HG02759 (cell line): Measurements from ENCODE around the gene PRR36.

ENCODE experiments used
- ATAC-seq: cut with Tn5 transposase; IDR thresholded peaks from one replicate; pipeline ENCODE4 v1.9.1; 2021; ENCODE audit warnings: mild to moderate bottlenecking, moderate library complexity; ENCODE audit not compliant: unreplicated experiment

Gene PRR36

DNA sequence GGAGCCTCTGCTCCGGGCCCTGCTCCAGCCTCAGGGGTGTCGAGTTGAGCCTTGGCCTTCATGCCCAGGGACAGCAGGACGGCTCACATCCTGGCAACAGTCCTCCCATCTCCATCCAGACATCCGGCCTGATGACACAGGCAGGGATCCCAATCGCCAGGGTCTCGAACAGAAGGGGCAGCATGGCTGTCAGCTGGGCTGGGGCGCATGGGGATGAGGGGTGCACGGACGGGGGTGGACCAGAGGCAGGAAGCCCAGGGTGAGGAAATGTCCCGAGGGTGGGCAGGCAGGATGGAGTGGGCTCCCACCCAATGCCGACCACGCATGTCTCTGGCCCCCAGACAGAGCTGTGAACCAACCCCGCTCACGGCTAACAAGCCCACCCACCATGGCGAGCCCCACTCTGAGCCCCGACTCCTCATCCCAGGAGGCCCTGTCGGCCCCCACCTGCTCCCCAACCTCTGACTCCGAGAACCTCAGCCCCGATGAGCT is 28.0 kb downstream of the PRR36 start:
- ATAC-seq = no peak

DNA sequence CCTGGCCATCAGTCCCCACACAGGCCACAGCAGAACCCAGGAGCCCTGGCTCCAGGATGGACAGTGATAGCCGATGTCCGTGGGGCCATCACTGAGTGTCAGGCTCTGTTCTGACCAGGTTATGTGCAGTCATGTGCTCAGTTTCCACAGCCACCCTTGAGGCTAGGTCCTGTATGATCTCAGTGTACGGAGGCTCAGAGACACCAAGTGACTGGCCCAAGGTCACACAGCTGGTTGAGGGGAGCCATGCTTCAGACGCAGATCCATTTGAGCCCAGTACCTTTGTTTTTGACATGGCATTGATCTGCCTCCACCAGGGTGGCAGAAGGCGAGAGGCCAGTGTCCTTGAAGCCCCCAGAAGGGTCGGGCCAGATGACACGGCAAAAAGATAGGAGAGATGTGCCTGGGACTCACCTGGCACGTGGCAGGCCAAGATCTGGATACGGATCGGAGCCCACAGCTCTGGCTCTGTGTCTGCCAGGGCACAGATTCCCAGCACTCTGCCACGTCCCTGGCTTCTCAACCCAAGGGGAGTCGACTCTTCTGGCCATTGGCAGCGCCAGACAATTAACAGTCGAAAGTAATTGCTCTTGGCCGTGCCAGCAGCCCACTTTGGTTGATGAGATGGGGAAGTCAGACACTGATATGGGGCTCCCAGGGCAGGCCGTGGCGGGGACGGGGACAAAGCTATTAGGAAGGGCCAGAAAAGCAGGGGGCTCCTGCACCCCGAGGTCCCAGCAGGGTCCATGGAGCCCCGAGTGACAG is 28.6 kb downstream of the PRR36 start:
- ATAC-seq = no peak

GRCh38 chr19:7844951-7845350 is 29.2 kb downstream of the PRR36 start:
- ATAC-seq = no peak

GRCh38 chr19:7844405-7844804 is 29.8 kb downstream of the PRR36 start:
- no peak for ATAC-seq

- no peak for ATAC-seq
Observed at GRCh38 chr19:7843521-7843920, 30.7 kb downstream of the PRR36 start.

DNA sequence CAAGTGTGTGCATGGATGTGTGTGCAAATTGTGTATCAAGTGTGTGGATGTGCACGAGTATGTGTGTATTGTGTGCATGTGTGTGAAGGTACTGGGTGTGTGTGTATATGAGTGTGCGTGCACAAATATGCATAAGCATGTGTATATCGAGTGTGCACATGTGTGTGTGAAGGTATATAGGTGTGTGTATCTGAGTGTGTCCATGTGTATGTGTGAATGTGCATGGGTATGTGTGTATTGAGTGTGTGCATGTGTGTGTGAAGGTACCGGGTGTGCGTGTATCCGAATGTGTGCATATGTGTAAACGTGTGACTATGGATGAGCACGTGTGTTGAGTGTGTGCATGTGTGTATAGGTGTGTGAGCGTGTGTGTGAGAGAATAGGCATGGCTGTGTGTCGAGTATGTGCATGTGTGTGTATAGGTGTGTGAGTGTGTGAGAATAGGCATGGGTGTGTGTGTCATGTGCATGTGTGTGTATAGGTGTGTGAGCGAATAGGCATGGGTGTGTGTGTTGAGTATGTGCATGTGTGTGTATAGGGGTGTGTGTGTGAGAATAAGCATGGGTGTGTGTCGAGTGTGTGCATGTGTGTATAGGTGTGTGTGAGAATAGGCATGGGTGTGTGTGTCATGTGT is 31.4 kb downstream of the PRR36 start:
- ATAC-seq = no peak

DNA sequence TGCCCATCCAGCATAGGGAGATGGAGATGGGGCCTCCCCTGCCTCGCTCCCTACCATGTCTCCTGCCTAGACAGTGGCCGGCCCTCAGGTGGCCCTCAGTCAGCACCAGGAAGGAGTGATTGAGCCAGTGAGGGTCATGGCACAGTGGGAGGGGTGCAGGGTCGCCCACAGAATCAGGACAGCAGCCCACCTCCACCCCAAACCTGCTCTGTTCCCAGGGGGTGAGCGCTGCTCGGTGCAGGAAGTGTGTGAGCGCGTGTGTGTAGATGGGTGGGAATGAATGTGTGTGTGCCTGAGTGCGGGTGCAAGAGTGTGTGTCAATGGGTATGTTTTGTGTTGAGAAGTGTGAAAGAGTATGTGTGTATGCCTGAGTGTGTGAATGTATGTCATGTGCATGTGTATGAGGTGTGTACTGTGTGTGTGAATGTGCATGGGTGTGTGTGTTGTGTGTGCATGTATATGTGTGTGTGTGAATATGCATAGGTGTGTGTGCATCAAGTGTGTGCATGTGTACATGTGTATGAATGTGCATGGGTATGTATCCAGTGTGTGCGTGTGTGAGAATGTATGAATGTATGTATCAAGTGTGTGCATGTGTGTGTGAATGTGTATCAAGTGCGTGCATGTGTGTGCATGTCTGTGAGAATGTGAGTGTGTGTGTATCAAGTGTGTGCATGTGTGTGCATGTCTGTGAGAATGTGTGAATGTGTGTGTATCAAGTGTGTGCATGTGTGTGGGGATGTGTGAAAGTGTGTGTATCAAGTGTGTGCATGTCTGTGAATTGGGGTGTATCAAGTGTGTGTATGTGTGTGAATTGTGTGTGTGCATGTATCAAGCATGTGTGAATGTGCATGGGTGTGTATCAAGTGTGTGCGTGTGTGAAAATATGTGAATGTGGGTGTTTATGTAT is 32.2 kb downstream of the PRR36 start:
- no peak for ATAC-seq

GRCh38 chr19:7840629-7841028 is 33.6 kb downstream of the PRR36 start:
- ATAC-seq = no peak

DNA sequence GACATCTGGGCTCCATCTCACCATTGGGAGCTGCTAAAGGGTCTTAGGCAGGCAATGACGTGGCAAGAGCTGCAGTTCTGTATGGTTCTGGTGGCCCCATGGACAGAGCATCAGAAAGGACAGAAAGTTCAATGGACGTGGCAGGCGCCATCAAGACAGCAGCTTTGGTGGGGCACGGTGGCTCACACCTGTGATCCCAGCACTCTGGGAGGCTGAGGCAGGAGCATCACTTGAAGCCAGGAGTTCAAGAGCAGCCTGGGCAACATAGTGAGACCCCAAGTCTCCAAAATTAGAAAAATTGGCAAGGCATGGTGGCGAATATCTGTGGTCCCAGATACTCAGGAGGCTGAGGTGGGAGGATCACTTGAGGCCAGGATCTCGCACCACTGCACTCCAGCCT is 34.7 kb downstream of the PRR36 start:
- ATAC-seq = no peak

DNA sequence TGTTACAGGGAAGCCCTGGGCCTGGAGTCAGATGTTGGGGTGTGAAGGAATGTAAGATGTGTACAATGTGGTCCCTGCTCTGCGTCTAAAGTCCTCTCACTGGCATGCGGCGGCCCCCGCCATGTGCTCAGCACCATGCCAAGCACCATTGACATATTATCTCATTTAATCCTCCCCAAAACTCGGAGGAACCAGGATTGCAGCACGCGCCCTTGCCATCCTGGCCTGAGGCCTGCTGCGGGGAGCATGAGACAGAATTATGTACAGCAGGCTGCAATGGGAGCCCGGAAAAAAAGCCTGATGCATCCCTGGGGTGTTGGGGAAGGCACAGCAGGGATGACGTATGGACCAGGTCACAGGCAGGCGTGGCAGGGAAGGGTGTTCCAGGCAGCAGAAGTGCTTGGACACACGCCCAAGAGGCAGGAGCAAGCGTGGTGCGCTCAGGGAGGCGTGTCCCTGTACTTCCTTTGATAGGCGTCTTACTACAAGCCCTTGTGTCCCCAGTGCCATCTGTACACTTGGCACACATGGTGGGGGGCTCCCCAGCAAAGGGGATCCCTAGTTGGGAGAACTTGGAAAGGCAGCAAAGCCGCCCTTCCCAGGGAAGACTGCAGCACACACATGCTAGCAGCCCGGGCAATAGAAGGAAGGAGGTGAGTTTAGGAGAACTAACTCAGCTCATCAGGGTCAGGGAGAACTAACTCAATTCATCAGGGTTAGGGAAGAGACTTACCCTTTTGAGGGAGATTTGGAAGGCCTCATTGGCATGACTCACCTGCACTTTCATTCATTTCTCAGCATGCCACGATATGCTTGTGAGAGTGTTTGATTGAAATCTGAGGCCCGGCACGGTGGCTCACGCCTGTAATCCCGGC is 40.7 kb downstream of the PRR36 start:
- no peak for ATAC-seq

- no peak for ATAC-seq
Observed at GRCh38 chr19:7832781-7833180, 41.4 kb downstream of the PRR36 start.

DNA sequence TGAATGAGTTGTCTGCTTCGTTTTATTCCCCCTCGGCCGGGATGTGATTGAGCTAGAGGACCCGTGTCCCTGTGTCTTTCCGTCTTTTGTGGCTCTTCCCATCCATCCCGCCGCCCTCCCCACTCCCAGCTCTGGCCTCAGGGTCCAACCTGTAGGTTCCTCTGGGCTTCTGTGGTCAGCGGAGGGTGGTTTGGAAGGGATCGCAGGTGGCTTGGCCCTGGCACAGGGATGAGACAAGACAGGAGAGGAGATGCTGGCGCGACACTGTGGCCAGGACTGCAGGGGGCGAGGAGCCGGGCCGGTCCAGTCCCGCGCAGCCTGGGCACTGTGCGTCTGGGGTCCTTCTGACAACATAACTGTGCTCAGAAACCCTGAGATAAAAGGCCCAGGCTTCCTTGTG is 42.2 kb downstream of the PRR36 start:
- ATAC-seq = no peak

GRCh38 chr19:7831452-7831851 is 42.7 kb downstream of the PRR36 start:
- ATAC-seq = no peak

DNA sequence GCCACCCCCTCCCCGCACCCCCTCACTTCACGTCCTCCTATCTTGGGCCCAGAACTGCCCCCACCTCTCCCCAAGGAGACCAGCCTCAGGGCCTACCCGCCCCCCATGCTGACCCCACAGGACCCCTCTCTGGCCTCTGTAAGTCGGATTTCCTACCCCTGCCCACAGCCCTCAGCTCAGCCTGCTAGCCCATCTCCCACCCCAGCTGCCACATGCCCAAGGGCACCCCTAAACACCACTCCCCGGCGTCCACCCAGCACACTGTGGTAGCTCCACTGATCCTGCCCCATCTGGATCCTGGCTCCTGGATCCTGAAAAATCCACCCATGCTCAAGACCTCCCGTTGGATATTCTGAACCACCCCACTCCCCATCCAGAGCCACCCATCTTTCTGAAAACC is 43.4 kb downstream of the PRR36 start:
- ATAC-seq = no peak

- no peak for ATAC-seq
Observed at GRCh38 chr19:7830272-7830771, 43.9 kb downstream of the PRR36 start.

DNA sequence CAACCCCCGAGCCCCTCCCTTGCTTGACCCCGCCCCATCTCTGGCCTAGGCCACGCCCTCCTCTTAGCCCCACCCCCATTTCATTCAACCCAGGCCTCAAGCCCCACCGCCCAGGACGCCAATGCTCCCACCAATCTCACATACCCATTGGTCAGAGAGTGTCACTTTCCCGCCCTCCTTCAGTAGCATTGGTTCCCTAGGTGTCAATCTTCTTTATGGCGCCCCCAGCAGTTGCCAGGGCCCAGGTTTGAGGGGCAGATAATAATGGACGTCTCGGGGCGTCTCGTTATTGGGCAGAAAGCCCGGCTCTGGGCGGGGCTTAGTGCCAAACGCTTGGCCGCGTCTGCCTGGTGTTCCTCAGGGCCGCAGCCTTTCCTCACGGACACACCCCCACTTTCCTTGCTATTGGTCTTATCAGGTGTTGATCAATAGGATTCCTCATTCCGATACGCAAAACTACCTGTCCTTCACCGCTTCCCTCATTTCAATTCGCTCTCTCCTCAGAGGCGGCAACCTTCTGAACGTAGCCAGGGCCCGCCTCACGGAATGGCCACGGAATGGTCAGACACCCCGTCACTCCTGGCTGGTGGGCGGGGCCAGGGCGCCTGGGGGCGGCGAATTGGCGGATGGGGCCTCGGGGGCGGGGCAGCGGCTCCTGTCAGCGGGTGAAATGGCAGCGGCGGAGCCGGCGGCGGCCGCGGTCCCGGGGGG is 44.5 kb downstream of the PRR36 start, which contains the start of gene EVI5L:
Gene EVI5L, plus strand, starts transcription at position 658 of the 711 bp plus-strand sequence. CDS start 16,325 bp downstream, outside the sequence.
- peak; percentile 85 for ATAC-seq

GRCh38 chr19:7829166-7829520 is 45.0 kb downstream of the PRR36 start:
- ATAC-seq = no peak

- no peak for ATAC-seq
Observed at GRCh38 chr19:7823686-7824301, 50.4 kb downstream of the PRR36 start.

- no peak for ATAC-seq
Observed at GRCh38 chr19:7822910-7823515, 51.2 kb downstream of the PRR36 start.
